Ovary (tissue), 9 donors: ENCODE results near the gene FAM9A. TPM values are rescaled to one million over a fixed set of nuclear protein-coding genes. Genes with fewer than 3 reads are reported as not detected.

ENCODE experiments used
- DNase-seq, 5 donors: peaks; one replicate each; pipeline ENCODE4 v3.0.0-alpha.2; 2019 to 2020
- H3K27ac ChIP-seq, 2 donors: fragments of 200-600 bp; one replicate each; pipeline versions ENCODE4 v1.5.1 to v1.8.0; 2019 to 2022
- H3K27me3 ChIP-seq: fragments of 200-600 bp; one replicate; pipeline ENCODE4 v1.8.0; 2022
- H3K36me3 ChIP-seq: fragments of 200-600 bp; sonication (generic); one replicate; pipeline ENCODE4 v1.5.1; 2019
- H3K4me1 ChIP-seq: one replicate; pipeline ENCODE4 v1.8.1; 2013; ENCODE audit warnings: mild to moderate bottlenecking, moderate library complexity; ENCODE audit not compliant: insufficient read depth
- H3K4me3 ChIP-seq: fragments of 200-600 bp; sonication (generic); one replicate; pipeline ENCODE4 v1.5.1; 2017
- H3K9me3 ChIP-seq, 2 donors: fragments of 200-600 bp in 1 of 2; sonication (generic) in 1 of 2; one replicate each; pipeline versions ENCODE4 v1.5.1 to v1.8.1; 2013 to 2019; ENCODE audit warnings: mild to moderate bottlenecking in 1 of 2, moderate library complexity in 1 of 2
- CTCF ChIP-seq, 3 donors: fragments of 450-650 bp in 2 of 3; fragments of 200-600 bp in 1 of 3; IDR thresholded peaks; one replicate each; pipeline versions ENCODE4 v1.5.1 to v1.8.0; 2016 to 2022; ENCODE audit warnings: antibody characterized with exemption in 3 of 3, mild to moderate bottlenecking in 1 of 3
- EP300 ChIP-seq: sonication (generic); formaldehyde crosslinking; IDR thresholded peaks from one replicate; pipeline ENCODE4 v1.6.1; 2017; ENCODE audit warnings: antibody characterized with exemption
- POLR2A ChIP-seq: fragments of 450-650 bp; IDR thresholded peaks from one replicate; pipeline ENCODE4 v1.6.1; 2017; ENCODE audit warnings: antibody characterized with exemption, mild to moderate bottlenecking, moderate library complexity
- WGBS, 3 donors: extraction: QIAGEN DNeasy Blood & Tissue Kit in 1 of 3; methylation state at CpG; one replicate each; pipeline versions ENCODE4 v1.1.5 to v1.1.7; 2013 to 2017; 5-methylcytosine and 5-hydroxymethylcytosine counted together
- intact Hi-C, 4 donors: fragments of 100-400 bp; cut with DNase I; formaldehyde crosslinking; loops; one replicate each; pipeline versions ENCODE4 v1.11.0 to v1.15.1; 2022 to 2023
- polyA plus RNA-seq, 2 donors: library from polyadenylated mRNA; stranded (reverse); fragments of 200-250 nt in 1 of 2; fragments of 350-450 nt in 1 of 2; fragmentation: Illumina TruSeq in 1 of 2; extraction: RNeasy Lipid Tissue Mini Kit (QIAGEN cat#74804) in 1 of 2; gene quantifications; one replicate each; pipeline ENCODE4 v1.2.3, GENCODE V29; 2013 to 2014
- total RNA-seq, 7 donors: library from RNA; depleted of rRNA in 2 of 7; stranded (reverse); fragments of >200 nt in 2 of 7; fragmentation: NEBNext Ultra II Directional in 3 of 7; extraction: Animal tissue kit (Norgen Biotek cat#: 25700) in 3 of 7; gene quantifications; one replicate each; pipeline versions ENCODE4 v1.1.0 to v1.2.4, GENCODE V29; 2016 to 2023
- donor health status: DM: no; HTN: no; CAD: no; lungs with moderate emphysema.
- donor health status: DM: no; HTN: no; CAD: no.
- donor health status: Bipolar disorder and iron deficiency.
- donor health status: DM: yes; HTN: yes; CAD: no.
- donor health status: DM: no; HTN: no; CAD: no.
- donor health status: DM: yes; HTN: yes; CAD: no.

The FAM9A gene
- total and polyA plus RNA-seq, 9 donors, result not detected

GRCh38 chrX:8815460-8816065 is 14.4 kb upstream of the FAM9A start:
- no peak overlapping the region for H3K4me3 ChIP-seq
- no peaks in the 10 kb centered on the region for H3K27me3 ChIP-seq
- no peak for TF ChIP-seq EP300
- TF ChIP-seq CTCF (IDR thresholded peaks at IDR 0.05), result peak in 2 of 3 donors; percentile 28 to 35
- TF ChIP-seq POLR2A, result no peak
- no peaks in the 10 kb centered on the region for H3K36me3 ChIP-seq
- no peaks in the 10 kb centered on the region for H3K9me3 ChIP-seq
- no peaks in the 10 kb centered on the region for H3K4me1 ChIP-seq
- no peak overlapping the region for H3K27ac ChIP-seq
- DNase-seq, result no peak
- intact Hi-C loops, result no loop called here

GRCh38 chrX:8813036-8813435 is 11.9 kb upstream of the FAM9A start:
- Histone ChIP-seq H3K36me3 (no peaks in the 10 kb centered on the region), H3K4me1 (no peaks in the 10 kb centered on the region), H3K9me3 (no peaks in the 10 kb centered on the region), H3K4me3 (no peak overlapping the region), H3K27ac (no peak overlapping the region), H3K27me3 (no peaks in the 10 kb centered on the region)
- intact Hi-C loops, result no loop called here
- TF ChIP-seq CTCF (IDR thresholded peaks at IDR 0.05), result no peak
- TF ChIP-seq POLR2A, result no peak
- TF ChIP-seq EP300, result no peak
- no peak for DNase-seq
- 31 to 54% (median 49%) methylated on average over 2 of the region's 2 CpGs for WGBS, 3 donors

DNA sequence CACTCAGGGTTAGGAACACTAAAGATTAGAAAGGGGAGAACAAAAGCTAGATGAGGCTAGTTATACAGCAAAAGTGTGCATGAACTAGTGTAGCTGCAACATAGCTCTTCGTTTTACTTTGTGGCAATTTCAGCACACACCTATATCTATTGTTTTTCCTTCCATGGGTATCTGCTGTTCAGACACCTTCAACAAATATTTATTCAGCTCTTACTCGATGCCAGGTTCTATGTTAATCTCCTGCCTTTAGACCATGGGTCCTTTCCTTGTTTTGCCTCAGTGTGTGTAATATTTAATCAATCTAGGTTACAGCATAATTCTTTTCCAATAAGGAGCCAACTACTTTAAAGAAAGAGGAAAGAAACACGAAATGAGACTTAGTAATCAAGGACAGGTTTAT is 10.4 kb upstream of the FAM9A start:
- Histone ChIP-seq H3K27ac (no peak overlapping the region), H3K27me3 (no peaks in the 10 kb centered on the region), H3K36me3 (no peaks in the 10 kb centered on the region), H3K4me1 (no peaks in the 10 kb centered on the region), H3K4me3 (no peak overlapping the region), H3K9me3 (no peaks in the 10 kb centered on the region)
- WGBS, 3 donors, result 32 to 40% (median 35%) methylated on average over 3 of the region's 3 CpGs
- intact Hi-C loops, result no loop called here
- TF ChIP-seq POLR2A (no peak), EP300 (no peak), CTCF (IDR thresholded peaks at IDR 0.05) (no peak)
- DNase-seq, result no peak

DNA sequence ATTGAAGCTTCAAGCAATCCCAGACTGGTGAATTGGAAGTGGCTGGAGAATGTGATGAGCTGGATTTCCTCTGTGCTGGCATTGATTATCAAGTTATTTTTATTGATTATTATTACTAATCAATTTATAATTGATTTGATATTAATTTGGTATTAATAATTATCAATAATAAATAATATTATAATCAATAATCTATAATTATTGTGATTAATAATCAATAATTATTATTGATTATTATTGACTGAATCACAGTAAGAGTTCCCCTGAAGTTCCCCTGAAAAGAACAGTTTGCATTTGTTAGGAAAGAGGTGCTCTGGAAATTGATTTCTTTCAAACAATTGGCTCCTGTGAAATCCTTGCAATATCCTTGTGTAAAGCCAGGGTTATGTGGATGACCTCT is 7.5 kb upstream of the FAM9A start:
- Histone ChIP-seq H3K9me3 (no peaks in the 10 kb centered on the region), H3K4me3 (no peak overlapping the region), H3K27me3 (no peaks in the 10 kb centered on the region), H3K36me3 (no peaks in the 10 kb centered on the region), H3K27ac (no peak overlapping the region), H3K4me1 (no peaks in the 10 kb centered on the region)
- TF ChIP-seq CTCF (IDR thresholded peaks at IDR 0.05), result no peak
- TF ChIP-seq POLR2A, result no peak
- no peak for TF ChIP-seq EP300
- no peak for DNase-seq
- intact Hi-C loops, result no loop called here

DNA sequence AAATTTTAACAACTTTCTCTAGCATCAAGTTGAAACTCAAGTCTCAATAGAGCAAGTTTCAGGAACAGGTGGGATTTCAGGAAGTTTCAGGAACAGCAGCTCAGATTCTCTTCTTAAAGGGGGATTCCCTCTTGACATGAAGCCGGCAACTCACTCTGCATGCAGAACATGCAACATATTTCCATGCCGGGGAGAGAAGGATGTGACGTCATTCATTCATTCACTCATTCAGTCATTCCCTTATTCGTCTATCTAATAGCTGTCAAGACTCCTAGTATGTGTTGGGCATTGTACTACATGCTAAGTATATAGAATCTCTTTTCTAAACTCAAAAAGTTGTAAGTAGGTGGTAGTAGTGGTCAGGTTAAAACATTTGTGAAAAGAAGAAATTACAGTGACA is 4.8 kb upstream of the FAM9A start:
- no peaks in the 10 kb centered on the region for H3K36me3 ChIP-seq
- no peaks in the 10 kb centered on the region for H3K9me3 ChIP-seq
- H3K4me3 ChIP-seq, result no peak overlapping the region
- H3K4me1 ChIP-seq, result no peaks in the 10 kb centered on the region
- intact Hi-C loops, result no loop called here
- DNase-seq, result no peak
- H3K27me3 ChIP-seq, result no peaks in the 10 kb centered on the region
- WGBS, 3 donors, result 75 to 79% (median 79%) methylated on average over 4 of the region's 4 CpGs
- H3K27ac ChIP-seq, result no peak overlapping the region
- no peak for TF ChIP-seq EP300
- no peak for TF ChIP-seq POLR2A
- no peak for TF ChIP-seq CTCF (IDR thresholded peaks at IDR 0.05)
